DMS53 (cell line): Measurements from ENCODE around the gene ADRA2C.

Source experiments
- DNase-seq: peaks from one replicate; lab custom pipeline; 2025; lab: John Stamatoyannopoulos, UW

Gene ADRA2C

DNA sequence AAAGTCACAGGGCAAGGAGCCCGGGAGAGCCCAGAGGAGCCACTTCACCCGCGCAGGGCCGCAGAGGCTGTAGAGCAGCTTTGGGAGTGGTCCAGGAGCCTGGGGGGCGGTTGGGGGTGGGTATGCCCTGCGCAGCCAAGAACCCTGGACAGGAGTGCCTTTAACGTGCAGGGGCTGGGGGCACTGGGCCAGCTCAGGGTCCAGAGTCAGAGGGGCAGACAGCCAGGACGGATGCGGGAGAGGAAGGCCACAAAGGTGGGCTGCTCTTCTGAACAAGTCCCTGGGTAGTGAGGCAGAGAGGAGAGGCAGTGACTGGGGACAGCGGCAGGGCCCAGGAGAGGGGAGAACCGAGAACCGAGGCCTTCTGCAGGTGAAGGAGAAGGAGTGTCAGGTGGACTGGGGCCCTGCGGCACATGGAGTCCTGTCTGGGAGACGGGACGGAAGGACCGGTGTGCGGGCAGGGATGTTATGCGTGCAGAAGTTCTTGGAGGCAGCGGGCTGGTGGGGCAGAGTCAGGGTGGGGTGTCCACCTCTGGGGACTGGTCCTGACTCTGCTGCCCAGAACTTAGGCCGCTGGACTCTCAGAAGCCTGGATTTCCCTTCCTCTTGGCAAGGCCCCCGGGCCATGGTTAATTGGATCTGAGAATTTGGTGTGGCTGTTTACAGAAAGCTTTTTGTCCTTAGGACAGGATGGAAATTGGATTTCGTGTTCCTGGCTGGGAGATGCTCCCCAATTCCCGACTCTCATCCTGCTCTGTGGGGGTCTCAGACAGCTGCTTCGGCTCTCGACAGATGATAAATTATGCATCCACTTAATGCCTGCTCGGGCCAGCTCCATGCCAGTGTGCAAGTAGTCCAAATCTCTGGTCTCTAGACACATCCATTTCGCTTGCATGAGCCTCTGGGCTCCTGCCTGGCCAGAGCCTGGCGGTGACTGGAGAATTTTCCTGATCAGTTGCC lies 31.9 kb downstream of the ADRA2C start:
- no peak for DNase-seq

DNA sequence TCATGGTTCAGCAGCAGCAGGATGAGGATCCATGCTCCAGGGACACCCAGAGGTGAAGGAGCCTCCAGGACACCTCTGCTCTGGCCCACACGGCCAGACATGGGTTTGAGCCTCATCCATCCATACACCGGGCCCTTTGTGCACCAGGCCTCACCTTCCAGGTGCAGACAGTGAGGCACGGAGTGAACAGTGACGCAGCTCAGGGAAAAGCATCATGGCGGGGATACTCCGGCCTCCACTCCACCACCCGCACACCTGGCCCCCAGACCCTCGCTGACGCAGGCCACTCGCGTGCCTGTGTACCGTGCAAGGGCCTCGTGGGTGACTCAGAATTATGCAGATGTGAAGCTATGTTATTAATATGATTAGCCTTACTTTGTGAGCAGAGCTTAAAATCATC lies 33.3 kb downstream of the ADRA2C start:
- DNase-seq = no peak

DNA sequence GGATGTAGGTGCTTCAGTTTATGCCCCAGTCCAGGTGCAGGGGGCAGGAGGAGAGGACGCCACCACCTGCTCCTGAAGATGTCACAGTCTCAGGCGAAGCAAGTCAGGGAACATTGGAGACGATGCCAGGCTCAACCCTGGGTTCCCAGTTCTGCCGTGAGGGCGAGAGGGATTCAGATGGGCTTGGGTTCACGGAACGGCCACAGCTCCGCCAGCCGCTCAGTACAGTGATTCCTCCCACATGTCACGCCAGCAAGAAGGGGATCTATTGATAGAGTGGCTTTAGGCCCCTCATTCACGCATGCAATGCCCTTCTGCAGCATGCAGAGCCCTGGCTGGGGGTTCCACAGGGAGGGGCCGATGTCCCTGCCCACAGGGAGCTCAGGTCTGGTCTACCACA lies 34.2 kb downstream of the ADRA2C start:
- no peak for DNase-seq

DNA sequence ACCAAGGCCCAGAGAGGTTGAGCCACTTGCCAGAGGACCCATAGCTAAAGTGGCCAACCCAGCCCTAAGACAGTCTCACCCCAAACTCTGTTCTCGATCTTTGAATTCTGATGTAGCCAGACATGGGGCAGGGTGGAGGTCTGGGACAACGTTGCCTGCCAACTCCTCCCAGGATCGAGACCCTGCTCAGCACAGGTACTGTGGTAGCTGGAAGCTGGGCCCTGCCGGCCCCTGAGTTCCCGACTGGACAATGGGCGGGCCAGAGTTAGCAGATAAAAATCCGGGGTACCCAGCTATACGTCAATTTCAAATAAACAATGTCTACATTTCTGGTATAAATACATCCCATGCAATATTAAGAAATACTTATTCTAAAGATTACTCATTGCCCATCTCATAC lies 35.3 kb downstream of the ADRA2C start:
- no peak for DNase-seq

DNA sequence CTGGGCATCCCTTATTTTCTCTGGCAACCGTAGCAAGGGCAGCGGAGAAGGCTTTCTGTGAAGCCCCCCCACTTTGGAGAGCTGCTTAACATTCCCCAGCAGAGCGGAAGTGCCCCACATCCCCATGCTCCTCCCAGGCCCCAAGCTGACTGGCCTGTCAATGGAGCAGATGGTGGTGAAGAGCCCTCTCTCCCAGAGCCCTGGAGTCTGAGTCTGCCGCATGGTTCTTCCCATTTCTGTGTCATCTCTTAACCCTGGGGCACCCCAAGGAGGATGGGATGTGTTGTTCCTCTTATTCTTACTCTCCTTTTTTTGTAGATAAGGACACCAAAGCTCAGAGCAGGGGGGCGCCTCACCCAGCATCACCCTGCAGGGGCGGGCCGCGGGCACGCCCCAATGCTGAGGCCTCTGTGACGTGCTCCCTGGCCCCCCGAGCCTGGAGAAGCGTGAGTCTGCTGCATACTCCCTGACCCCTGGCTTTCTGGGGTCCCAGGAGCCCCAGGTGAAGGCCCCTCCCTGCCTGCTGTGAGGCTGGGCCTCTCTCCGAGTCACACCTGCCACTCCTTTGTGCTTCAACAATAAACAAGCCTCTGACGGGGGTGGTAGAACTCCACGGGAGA lies 35.9 kb downstream of the ADRA2C start:
- no peak for DNase-seq

DNA sequence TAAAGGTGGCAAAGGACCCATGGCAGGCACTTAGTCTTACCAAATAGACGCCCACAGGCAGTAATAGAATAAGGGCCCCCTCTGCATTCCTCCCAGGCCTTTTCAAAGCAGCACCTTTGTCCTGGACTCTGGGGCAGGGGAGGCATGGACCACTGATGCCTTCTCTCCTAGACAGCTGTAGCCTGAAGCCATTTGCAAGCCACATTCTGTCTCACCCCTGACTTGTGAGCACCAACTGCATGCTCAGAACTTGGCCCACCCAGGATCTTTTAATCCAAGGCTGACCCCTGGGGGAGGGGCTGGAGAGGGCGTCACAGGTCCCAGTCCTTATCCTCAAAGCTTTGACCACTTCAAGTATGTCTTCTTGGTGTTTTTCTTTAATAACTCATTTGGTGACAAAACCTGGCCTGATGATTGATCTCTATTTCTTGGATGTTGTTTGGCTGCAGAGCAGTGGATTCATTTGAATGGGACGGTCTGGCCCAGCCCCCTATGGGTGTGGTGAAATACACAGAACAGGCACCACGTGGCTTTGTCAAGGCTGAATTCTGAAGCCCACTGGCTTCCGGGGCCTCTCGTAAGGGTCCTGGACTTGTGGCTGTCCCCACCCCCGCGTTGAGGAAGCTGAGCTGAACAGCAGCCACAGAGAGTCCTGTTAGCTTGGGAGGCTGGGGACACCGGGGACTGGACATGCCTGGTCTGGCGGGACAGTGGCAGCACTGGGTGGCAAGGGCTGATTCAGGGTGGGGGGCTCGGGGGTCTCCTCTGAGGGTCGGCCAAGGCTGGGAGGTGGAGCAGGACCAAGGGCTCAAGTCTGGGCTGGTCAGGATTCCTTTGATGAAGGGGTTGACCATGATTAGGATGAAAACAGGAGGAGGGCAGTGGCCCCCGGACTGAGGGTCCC lies 36.6 kb downstream of the ADRA2C start:
- no peak for DNase-seq

DNA sequence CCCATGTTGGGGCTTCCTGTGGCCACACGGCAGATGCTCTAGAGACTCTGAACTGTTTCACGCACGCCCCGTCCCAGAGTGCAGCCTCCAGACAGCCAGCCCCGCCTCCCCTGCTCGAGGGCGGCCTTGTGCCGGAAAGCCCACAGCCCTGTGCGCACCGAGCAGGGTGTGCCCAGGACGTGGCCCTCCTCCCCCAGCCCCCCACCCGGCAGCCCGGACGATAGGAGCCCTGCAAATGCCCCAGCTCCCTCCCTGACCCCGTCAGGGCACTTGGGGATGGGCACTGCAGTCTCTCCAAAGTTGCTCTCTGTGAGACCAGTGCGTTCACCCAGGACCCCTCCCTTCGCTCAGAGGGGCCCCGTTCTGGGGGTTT lies 37.3 kb downstream of the ADRA2C start:
- no peak for DNase-seq

DNA sequence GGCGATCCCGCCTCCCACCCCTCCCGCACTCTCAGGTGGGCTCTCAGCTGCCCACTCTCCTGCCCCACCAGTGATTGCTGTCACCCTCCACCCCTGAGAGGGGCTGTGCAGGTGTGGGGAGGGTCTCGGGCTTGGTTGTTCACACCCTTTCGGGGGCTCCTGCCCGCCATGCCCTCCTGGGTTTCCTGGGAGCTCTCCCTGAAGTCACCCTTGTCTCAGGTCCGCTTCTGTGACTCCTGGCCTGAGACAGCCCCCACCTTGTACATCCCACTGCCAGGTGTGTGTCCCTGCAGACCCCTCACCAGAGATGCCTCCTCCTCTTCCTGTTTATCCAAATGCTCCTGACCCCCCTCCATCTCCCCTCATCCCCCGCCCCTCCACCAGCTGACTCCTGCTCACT lies 37.8 kb downstream of the ADRA2C start:
- no peak for DNase-seq

DNA sequence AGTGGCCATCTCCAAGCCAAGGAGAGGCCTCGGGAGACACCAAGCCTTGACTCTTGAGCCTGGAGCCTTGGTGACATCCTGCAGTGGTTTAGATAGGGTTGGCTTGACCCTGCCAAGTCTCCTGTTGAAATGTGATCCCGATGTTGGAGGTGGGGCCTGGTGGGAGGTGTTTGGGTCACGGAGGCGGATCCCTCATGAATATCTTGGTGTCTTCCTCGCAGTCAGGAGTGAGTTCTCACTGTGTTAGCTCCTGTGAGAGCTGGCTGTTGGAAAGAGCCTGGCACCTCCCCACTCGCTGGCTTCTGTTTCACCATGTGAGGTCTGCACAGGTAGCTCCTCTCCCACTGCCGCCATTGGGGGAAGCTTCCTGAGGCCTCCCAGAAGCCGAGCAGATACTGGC lies 38.8 kb downstream of the ADRA2C start:
- no peak for DNase-seq

DNA sequence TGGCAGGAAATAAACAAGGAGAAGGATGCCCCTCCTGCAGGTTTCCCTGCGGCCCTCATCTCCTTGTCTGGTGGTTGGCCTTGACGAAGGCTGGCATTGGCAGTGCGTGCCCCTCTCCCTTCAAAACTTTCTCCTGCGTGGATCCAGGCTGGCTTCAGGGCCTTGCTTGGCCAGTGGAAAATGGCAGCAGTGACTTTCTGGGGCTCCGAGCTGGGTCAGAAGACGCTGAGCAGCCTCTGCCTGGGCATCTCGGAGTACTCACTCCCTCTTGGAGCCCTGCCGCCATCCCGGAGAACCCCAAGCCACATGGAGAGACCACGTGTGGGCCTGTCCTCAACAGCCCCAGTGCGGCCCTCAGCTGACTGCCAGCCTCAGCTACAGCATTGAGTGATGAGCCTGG lies 39.5 kb downstream of the ADRA2C start:
- no peak for DNase-seq

DNA sequence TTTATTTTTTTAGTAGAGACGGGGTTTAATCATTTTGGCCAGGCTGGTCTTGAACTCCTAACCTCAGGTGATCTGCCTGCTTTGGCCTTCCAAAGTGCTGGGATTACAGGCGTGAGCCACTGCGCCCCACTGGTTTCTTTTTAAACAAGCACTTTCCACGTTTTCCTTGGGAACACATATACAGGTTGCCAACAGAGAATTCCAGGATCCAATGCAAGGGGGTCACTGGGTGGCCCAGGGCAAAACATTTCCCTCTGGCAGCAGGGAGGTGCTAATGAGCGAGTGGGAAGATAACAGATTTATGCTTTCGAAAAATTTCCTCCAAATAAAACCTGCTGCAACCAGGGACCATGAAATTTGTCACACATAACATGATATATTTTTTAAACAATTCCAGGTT lies 41.1 kb downstream of the ADRA2C start:
- DNase-seq = no peak

DNA sequence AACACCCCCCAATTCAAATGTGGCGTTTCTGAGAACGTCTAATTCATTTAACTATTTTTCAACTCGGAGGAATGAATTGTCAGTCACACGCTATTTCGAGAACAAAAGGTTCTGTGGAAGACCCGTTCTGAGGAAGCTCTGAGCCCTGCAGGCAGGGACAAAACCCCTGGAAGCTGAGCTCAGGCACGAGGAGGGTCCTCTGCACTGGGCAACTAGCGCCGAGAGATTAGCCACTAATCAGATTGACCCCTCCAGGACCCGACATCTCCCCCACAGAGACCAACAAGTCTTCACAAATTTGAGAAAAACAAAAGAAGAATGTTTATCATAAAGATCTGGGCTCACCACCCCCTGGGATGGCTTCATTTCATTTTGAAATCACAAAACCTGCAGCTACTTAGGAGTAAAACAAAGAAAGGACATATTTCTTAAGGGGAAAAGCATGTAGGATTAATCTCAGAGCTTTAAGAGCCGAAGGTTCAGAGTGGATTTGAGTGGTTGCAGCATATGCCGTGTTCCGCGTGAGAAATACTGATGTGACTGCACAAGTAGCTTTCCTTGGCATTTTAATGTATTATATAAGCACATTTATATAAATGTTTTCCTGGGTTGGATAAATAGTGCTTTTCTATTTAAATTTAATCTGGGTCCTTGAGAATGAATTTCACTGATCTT lies 41.8 kb downstream of the ADRA2C start:
- DNase-seq = no peak

DNA sequence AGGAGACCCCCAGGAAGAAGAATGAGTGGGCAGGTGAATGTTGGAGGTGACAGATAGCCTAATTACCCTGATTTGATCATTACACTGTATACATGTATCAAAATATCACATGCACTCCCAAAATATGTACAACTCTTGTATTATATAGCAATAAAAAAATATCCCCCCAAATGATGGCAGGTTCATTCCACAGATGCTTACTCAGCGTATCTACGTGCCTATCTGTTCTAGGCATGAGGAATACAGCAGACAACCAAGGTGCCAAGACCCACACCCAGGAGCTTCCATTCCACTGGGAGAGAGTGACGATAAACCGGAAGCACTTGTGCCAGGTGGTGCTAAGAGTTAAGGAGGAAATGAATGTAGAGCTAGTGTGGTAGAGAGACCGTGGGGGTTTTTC lies 42.4 kb downstream of the ADRA2C start:
- no peak for DNase-seq

DNA sequence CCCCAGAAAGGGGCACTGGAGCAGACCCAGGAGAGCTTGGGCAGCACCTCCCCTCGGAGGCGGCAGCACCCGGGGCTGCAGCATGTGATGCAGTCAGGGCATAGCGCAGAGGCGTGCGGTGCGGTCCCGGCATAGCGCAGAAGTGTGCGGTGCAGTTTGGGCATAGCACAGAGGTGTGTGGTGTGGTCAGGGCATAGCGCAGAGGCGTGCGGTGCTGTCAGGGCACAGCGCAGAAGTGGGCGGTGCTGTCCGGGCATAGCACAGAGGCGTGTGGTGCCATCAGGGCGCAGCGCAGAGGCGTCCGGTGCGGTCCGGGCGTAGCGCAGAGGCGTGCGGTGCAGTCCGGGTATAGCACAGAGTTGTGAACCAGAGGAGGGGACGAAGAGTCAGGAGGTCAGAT lies 42.8 kb downstream of the ADRA2C start:
- no peak for DNase-seq

DNA sequence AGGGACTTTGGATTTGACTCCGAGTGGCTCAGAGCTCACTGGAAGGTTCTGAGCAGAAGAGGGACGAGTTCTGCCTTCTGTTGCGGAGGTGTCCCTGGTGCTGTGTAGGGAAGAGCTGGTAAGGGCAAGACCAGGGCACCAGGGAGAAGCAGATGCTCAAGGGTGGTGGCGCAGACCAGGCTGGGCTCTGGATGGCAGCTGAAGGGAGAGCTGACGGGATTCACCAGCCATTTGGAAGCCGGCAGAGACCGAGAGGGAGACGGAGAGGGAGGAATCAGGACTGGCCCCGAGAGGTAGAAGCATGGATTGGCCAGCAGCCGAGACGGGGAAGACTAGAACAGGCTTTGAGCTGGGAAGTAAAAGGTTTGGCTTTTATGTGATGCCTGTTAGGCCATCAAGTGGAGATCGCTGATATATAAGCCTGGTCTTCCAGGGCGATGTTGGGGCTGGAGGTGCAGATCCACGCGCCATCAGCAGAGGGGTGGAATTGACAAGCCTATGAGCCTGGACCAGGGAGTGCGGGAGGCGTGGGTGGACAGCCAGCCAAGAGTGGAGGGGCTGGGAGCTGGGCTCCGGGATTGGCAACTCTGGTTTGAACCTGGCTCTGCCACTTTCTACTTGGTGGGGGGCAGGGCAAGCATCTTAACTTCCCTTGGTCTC lies 43.4 kb downstream of the ADRA2C start:
- DNase-seq = no peak

DNA sequence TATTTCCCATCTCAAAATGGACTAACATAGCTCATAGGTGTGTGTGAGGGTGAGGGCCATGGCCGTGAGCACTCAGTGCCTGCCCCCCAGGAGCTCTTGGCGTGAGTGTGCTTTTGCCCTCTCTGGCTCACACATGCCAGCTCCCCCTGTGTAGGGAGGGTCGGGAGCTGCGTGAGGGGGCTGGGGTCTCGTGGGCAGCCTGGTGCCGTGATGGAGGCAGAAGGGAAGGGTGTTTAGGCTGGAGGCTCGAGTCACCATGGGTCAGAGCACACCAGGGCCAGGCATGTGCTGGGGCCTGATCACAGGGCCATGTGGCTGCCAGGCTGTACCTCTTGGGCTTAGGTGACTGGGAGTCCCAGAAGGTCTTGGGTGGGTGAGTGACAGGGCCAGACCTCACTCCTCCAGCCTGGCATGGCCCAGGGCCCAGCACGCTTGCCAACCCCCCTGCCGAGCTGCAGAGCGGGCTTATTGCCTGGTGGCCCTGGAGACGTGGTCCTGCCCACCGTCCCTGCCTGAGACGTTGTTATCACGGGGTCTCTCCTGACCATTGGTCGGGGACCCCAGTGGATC lies 44.0 kb downstream of the ADRA2C start:
- DNase-seq = no peak

DNA sequence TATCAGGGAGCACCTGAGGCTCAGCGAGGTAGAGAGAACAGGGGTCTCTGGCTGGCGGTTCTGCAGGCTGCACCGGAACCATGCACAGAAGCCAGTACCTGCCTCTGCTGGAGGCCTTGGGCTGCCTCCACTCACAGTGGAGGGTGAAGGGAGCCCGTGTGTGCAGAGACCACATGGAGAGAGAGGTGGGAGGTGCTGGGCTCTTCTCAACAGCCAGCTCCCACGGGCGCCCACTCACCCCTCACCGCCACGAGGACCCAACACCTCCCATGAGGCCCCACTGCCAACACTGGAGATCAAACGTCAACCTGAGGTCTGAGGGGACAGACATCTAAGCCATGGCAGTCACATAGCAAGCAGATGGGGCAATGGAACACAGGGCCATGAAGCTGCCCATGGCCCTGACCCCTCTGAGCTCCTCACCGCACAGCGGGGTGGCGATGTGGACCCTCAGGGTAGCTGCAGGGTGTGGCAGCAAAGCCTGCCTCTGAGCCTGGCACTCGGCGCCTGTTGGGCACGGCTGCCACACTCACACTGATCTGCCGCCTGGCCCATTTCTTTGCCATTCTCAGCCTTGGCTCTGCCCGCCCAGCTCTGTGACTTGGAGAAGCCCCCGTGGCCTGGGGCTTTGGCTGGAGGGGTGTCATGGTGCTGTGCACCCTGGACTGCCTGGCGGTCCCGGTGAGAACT lies 44.8 kb downstream of the ADRA2C start:
- DNase-seq = no peak

DNA sequence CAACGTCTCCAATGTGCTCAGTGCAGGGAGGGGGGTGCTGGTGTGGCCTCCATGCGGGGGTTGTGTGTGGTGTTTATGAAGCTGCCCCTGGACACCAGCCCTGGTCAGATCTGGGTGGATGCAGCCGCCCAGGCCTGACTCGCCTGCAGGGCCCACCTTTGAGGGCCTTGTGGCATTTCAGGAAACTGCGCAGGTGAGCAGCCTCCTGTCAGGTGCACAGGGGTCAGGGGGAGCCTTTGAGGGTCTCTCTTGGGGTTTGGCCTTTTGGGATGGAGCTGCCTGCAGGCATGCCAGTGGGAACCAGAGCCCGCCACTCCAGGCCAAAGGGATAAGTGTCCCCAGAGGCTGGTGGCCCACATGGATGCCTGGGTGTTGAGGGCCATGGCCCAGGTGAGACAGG lies 45.4 kb downstream of the ADRA2C start:
- no peak for DNase-seq

DNA sequence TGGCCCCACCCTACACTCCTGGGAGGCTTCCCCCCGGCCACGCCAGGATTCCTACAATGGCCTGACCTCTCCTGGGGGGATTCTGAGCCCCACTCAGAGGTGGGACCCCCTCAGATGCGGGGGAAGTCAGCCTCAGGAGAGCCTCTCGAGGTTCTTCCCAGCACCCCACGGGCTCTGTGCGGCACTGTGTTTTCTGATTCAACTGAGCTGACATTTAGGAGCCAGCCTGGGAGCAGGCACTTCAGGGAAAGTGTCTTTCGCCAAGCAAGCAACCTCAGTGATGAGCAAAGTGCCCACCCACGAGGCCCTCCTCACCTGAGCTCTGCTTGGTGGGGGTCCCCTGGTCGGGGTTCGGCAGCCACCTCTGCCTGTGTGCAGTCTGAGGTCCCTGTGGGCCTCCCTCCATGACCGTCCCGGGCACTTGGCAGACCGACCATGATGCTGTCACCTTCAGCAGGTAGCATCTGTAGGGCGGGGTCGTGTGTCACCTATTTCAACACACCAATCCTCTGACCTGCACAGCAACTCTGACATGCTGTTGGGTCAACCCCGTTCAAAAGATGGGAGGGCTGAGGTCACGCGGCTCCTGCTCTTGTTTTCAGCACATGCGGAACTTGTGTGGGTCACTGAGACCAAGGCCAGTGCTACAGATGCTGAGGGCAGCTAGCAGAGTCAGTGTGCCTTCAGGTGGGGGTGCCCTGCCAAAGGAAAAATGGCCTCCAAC lies 46.2 kb downstream of the ADRA2C start:
- no peak for DNase-seq
